Amniotic epithelial cell (primary cell): ENCODE measurements around the gene VGF.

Experiments used
- DNase-seq: peaks from one replicate; pipeline ENCODE4 v3.0.0-alpha.2; 2010; ENCODE audit warnings: low read depth

The VGF gene

DNA sequence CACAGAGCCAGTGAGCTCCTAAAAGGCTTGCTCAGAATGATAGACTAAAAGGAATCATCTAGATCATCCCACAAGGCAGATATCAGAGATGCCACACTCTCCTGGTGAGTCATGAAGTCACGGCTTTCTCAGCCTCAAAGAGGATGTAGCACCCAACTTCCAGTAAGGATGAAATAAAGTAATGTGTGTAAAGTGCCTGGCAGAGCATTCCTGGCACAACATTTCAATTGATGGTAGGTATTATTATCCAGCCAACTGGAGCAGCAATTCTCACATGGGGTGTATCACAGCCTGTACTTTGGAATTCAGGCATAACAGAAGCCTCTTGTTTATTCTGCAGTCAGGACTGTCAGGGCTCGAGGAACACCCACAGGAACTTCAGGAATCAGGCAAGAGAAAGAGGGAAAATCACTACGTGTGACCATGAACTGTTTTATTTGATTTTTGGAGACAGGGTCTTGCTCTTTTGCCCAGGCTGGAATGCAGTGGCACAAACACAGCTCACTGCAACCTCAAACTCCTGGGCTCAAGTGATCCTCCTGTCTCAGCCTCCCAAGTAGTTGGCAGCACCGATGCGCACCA lies 20.0 kb upstream of the VGF start:
- DNase-seq = peak; percentile 76

DNA sequence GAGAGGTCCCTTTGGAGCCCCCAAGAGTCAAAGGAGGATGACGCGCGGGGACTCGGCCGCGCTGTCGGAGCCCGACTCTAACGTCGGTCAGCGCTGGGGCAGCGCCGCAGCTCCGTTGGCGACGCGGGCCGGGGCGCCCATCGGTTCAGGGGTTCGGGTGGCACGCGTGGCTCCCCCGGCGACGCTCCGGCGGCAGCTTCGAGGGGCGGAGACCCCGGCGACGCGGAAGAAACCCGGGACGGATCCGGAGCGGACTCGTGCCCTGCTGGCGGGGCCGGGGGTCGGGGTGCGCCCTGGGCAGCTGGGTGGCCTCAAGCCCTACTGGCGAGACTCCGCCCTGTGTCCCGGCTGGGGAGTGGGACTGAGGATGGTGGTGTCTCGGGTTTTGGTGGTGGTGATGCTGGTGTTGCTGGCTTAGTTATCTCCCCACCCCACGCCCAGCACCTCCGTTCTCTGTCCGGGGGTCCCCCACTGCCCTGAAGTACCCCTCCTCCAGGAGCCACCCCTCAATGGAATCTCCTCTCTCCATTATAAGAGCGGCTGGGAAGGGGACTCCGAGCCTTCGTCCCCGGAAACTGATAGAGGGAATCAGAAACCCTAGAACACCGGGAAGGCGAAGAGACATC lies 14.9 kb upstream of the VGF start, which contains the start of gene NAT16:
TSS of gene NAT16 (minus strand) at position 164 of the 626 bp plus-strand sequence. CDS start 5,486 bp downstream, outside the sequence.
- no peak for DNase-seq

GRCh38 chr7:101179713-101180112 lies 14.3 kb upstream of the VGF start:
- DNase-seq = no peak

DNA sequence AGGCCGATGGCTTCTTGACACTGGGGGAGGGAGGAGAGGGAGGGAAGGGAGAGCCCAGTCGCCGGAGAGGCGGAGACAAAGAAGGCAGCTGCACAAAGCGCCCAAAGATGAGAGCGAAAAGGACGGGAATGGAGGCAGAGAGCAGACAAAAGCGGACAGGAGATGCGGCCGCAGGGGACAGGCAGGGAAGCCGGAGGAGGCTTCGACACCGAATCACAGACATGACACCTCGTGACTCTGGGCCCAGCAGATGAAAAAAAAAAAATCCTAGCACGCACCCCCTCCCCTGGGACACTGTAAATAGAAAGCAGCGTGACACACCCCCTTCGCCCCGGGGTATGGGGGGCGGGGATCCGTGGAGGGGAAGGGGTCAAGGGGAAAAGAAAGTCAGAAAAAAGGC lies 13.7 kb upstream of the VGF start:
- no peak for DNase-seq

DNA sequence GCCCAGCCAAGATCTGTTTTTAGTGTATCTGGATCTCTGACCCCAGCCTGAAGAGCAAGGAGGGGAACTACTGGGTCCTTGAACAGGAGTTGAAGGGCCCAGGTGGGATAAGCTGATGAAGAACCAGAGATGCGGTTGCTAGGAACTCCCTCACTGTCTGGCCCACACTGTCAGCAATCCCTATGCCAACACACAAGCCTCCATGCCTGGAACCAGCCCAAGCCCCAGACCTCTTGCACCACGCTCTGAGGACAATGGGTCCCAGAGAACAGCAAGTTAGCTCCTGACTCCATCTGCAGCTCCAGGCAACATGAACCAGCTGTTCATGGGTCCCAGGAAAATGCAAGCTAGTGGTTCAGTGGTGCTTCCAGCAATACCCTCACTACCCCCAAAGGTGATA lies 12.3 kb upstream of the VGF start:
- no peak for DNase-seq

GRCh38 chr7:101175664-101176063 lies 10.3 kb upstream of the VGF start:
- no peak for DNase-seq

DNA sequence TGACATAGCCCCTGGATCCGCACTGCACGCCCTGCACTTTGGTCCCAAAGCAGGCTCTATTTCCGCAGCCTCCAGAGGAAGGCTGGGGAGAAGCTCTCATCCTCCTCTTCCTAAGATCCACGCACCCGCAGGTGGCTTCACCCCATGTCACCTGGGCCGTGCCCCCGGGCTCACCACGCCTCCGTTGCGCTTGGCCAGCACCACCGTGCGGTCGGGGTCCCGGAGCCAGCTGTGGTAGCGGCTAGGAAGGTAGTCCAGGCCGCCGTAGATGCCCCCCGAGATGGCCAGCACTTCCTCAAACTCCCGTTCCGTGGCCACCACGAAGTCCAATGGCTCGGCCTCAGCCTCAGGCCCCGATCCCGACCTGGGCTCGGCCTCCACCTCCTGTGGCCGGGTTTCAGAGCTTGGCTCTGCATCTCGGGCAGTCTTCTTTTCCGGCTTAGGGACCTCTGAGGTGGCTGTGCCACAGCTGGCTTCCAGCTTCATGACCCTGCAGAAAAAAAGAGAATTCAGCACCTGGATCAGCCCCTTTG lies 9.0 kb upstream of the VGF start:
- DNase-seq = no peak

DNA sequence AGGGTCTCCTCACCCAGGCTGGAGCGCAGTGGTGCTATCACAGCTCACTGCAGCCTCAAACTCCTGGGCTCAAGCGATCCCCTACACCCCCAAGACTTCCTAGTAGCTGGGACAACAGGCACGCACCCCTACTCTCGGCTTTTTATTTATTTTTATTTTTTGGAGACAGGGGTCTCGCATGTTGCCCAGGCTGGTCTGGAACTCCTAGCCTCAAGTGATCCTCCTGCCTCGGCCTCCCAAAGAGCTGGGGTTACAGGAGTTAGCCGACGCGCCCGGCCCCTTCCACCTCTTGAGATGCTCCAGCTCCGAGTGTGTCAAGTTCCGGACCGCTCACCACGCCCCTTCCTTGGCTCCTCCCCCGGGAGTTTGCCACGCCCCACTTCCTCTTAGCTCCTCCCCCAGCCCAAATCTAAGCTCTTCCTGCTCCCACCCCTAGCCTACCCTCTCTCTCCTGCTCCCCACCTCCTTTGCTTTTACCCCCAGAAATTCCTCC lies 8.4 kb upstream of the VGF start:
- no peak for DNase-seq

DNA sequence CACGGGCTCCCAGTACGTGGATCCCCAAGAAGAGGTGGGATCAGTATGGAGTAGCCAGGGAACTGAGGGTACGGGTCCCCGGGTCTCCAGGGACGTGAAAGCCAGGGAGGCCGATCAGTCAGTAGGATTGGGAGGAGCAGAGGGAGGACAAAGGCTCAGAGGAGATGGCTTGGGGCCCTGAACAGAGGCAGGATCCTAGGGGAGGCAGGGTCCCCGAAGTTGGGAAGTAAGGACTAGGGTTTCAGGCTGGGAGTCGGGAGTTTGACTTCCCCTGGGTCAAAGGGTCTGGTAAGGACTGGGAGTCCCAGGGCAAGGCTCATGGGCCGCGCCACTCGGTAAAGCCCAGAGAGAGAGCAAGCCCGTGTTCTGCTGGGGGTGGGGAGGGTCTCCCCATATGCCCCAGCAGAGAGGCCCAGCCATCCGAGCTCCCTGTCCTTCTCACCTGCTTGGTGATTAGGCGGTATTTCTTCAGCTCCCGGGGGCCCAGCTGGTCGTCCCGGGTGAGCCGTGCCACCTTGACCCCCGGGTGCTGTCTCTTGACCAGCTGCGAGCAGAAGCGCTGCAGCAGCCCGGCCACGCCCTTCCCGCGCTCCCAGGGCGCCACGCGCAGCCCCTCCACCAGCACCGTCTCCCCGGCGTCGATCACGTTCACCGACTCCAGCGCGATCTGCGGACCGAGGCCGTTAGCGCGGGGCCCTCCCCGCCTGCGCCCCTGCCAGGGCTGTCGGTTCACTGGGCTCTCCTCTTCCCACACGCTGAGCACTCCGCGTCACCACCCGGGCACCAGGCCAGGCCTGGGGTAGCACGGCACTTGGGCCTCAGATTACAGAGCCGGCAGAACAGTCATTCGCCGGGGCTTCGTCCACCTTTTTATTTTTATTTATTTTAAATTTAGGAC lies 7.7 kb upstream of the VGF start:
- no peak for DNase-seq

DNA sequence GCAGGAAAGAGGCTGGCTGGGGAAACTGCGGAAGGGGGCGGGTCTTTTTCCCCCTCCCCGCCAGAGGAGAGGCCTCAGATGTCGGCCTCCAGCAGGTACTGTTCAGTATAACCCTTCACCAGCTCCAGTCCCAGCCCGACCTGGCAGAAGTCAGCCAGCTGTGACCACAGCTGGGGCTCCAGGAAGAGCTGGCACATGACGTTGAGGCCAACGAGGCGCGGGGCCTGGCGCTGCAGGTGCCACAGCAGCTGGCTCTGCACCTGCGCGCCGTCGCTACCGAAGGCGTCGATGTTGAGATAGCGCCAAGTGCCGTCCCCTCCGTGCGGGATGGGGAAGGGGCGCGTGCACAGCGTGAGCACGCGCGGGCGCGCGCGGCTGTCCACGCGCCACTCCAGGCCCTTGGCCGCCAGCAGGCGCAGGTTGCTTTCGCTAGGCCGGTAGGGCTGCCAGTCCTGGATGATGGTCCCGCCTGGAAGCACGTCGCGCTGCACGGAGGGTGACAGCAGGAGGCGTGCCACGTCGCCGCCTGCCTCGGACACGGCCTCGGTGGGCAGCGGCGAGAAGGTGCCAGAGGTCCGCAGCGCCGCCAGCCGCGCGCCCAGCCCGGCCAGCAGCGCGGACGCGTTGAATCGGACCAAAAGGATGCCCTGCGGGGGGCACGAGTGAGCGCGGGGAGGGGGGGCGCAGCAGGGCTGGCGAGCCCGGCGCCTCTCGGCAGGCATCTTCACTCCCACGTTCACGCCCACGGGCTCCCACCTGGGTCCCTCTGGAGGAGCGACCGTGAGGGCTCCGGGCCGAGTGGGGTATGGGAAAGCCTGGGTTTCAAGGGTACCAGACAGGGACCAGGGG lies 6.9 kb upstream of the VGF start:
- no peak for DNase-seq

- no peak for DNase-seq
Measured at GRCh38 chr7:101171442-101171837, 6.1 kb upstream of the VGF start.

DNA sequence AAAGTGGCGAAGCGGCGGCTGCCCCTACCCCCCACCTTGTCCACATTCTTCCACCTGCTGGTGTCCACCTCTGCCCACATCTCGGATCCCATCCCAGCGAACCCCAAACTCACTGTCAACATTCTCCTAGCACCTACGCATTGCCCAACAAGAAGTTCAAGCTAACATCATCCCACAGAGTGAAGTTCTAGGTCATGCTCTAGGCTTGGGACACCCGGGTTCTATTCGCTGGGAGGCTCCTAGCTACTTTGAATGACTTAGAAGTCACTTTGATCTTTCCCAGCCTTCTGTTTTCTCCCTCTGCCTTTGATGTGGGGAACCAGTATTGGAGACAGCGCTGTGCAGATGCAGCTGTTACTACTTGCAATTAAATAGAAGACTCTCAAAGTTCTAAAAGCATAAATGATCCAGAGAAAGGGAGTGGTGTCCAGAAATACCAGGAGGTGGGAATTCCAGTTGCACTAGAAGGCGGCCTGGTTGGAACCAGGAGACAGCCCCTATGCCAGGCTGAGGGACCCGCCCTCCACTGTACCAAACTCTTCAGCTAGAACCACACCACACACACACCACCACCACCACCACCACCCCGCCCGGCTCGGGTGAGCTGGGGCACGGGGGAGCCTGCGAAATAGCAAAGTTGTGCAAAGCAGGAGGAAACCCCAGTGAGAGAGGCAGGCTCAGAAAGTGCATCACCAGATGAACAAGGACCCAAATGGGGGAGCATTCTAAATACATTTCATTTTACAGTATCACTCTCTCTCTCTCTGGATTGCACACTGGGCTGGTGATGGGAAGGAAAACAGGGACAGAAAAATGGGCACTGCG lies 5.5 kb upstream of the VGF start:
- no peak for DNase-seq

DNA sequence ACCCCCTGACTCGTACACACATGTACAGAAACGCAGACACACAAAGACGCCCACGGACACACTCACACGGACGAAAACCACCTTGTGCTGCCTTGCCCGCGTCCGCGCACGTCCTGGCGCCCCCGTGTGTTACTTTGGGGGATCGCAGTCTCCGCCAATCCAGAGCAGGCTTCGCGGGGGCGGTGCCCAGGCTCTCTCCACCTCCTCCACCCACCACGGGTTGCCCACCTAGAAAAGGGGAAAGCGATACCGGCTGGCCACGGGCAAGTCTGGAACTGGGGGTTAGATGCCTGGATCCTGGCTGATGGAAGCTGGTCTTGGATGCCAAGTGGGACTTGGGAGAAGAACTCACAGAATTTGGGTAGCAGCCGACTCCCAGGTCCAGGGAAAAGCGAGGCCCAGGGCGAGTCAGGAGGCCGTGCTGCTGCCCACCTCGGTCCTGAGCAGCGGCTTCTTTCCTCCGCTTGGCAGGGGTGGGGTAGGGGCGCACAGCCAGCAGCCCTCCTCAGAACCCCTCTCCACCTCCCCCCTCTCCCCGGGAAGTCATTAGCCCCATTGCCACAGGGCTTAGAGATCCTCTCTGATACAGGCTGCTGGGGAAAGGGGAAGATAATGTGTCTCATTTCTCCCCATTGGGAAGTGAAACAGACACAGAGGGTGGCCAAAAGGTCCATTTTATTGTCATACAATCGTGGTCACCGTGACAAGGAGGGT lies 4.6 kb upstream of the VGF start:
- DNase-seq = peak; percentile 57

DNA sequence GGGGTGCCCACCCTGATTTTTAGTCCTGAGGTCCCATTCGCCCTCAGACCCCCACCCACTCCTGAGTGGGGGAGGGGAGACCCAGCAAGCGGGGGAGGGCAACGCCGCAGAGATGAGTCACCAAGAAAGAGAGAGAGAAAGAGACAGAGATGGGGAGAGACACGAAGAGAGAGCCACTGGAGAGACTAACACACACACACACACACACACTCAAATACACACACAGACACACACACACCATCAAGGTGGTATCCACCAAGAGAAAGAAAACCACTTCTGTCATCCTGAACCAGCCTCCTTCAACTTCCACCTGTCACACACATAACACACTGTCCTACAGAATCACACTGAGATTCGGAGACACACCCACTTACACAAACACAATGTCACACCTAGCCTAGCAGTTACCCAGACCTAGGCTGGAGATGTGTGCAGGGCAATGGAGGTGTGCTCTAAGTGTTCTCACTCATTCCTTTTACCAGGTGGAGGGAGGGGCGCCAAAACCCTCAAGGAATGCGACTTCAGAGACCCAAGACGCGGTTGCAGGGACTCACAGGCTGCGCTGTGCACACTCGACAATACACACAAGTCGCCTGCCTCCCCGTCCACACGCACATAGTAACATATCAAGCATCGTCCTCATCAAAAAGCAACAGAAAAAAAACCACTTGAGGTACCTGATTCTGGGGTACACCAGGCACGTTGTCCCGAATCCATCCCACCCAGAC lies 3.9 kb upstream of the VGF start:
- DNase-seq = no peak

GRCh38 chr7:101168412-101169049 lies 3.2 kb upstream of the VGF start:
- DNase-seq = no peak

GRCh38 chr7:101167645-101168411 lies 2.5 kb upstream of the VGF start:
- no peak for DNase-seq

DNA sequence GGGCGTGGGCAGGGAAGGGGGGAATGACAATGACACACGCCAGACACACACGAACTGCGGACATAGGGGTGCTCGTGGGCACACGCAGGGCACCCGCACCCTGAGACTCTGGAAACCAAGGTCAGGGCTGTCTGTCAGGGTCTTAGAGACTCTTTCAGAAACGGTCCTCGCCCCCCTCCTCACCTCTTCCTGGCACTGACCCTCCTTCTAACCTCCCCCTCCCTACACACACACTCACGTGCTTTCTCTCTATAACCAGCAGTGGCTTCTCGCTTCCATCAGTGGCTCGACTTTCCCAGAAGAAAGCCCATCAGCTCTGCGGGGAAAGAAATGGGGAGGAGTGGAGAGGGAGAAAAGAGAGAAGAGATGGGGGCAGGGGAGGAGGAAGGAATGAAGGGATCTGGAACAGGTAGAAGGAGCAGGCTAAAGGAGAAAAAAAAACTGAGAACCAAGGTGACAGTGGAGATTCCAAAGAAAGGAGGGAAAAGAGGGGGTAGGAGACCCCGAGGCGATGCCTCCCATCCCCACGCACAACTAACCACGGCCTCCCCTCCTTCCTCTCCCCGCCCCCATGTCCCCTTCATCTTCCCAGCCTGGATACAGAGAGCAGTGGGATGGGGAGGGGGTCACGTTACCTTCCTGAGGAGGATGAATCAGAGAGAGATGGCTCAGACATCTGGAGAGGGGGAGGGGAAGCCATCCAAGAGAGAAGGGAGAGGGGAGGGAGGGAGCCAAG lies 1.7 kb upstream of the VGF start:
- peak; percentile 44 for DNase-seq

DNA sequence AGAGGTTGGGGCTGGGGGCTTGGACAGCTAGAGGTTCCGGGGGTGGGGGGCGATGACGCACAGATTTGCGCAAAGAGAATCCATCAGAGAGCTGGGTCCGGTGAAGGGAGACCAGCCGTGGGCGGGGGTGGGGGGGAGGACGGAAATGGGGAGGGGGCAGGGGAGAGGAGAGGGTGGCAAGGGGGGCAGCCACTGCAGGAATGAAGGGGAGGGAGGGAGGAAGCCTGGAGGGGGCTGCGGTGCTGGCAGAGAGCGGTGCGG lies 1.2 kb upstream of the VGF start:
- DNase-seq = no peak
